HG03521 (cell line): Measurements from ENCODE around the gene AMN.

Experiments used
- ATAC-seq: cut with Tn5 transposase; IDR thresholded peaks from one replicate; pipeline ENCODE4 v1.9.1; 2021; ENCODE audit warnings: mild to moderate bottlenecking, moderate library complexity; ENCODE audit not compliant: unreplicated experiment

AMN gene

DNA sequence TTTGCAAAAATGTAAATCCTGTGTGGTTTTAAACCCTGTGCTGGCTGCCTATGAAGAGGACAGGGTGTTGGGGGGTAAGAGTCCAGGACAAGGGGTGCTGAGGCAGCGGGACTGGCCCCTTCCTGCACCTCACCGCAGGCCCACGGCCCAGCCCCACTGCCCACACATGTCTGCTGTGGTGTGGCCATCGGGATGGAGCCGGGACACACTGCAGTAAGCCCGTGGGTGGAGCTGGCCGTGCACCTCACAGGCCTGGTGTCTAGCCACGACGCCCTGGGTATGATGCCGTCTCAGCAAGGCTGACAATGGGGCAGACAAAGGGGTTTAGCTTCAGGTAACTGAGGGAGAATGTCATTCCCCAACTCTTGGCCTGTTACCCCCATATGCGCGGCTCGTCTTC is 19.6 kb downstream of the AMN start:
- ATAC-seq = no peak

DNA sequence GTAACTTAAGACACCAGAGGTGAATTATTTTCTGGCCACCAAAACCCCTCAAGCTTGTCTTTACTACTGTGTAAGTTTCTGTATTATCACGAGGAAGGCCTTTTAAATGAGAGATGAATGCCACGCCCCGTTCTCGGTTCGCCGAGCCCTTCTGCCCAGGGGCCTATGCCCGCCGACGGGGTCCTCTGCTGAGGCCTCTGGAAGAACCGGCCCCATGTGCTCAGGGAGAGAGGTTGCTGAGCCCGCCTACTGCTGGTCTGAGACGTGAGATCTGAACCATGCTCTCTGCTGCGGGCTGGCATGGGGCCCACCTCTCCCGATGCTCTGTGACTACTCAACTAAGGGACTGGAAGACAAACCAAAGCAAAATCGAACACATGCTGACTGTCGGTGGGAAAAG is 21.0 kb downstream of the AMN start:
- no peak for ATAC-seq

- no peak for ATAC-seq
Measured at GRCh38 chr14:102943979-102944378, 21.5 kb downstream of the AMN start.

- no peak for ATAC-seq
Measured at GRCh38 chr14:102944448-102945330, 22.2 kb downstream of the AMN start.

DNA sequence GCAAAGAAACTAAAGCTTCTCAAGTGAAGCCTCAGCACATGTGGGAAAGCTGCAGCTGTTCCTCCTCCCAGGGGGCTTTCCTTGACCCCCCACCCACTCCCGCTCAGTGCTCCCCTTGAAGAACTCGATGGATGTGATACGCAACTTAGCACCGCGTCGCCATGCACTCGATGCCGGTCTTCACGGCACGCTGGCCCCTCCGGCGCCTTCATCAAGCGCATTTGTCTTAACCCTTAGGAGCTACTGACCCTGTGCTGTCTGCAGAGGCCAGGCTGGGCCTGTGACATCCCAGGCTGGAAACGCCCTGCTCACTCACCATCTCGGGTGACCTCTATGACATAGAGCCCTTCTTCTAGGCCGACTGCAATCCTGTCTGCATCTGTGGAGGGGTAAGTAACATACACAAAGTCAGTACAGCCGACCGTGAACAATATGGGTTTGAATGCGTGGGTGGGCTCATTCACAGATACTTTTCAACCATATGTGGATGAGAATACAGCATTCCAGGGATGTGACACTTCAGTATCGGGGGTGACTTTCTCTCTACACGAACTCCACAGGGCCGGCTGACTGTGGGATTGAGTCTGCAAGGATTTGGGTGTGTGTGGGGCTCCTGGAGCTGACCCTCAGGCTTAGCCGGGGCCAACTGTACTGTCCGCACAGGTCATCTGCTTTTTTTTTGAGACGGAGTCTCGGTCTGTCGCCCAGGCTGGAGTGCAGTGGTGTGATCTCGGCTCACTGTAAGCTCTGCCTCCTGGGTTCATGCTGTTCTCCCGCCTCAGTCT is 23.1 kb downstream of the AMN start:
- ATAC-seq = no peak

- no peak for ATAC-seq
Measured at GRCh38 chr14:102947321-102948103, 25.0 kb downstream of the AMN start.

DNA sequence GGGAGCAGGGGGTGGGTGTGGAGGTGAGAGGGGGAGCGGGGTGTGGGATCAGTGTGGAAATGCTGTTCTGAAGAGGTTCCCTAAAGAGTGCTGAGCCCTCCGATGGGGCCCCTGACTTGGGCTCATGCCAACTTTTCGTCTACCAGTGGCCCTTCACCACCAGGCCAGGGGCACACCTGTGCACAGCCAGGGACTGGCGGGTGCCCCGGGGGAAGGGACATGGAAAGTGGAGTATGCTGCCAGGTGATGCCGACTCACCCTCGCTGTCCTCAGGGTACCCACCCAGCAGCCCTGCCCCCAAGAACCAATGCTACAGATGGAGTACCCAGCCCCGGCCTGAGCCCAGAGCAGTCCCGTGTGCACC is 26.2 kb downstream of the AMN start:
- no peak for ATAC-seq

DNA sequence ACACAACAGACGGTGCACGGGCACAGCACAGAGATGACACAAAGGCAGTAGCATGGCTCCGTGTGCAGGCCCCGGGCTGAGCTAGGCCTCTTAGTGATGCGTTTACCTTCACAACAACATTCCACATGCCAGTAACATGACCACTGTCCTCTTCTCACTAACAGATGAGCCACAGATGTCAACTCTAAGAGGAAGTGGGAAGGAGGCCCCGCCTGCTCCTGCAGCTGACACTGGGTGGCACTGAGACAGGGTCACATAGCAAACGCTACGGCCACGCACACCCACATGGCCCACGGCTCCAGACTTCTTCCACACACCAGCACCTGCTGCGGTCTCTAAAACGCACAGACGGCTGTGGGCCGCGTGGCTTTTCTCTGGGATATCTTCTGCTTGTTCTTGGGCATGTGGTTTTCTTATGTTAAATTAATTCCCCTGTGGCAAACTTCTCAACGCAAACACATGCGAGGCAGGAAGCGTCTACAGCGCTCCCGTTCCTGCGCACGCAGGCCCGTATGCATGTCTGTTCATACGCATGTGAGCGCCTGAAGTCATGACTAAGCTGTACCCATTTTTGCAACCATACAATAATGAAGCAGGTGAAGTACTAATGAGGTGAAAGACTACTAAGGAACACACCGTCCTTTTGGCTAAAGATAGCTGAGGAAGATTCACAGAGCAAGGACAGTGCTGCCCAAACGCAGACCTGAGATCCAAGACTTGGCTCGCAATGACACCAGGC is 26.8 kb downstream of the AMN start:
- no peak for ATAC-seq

DNA sequence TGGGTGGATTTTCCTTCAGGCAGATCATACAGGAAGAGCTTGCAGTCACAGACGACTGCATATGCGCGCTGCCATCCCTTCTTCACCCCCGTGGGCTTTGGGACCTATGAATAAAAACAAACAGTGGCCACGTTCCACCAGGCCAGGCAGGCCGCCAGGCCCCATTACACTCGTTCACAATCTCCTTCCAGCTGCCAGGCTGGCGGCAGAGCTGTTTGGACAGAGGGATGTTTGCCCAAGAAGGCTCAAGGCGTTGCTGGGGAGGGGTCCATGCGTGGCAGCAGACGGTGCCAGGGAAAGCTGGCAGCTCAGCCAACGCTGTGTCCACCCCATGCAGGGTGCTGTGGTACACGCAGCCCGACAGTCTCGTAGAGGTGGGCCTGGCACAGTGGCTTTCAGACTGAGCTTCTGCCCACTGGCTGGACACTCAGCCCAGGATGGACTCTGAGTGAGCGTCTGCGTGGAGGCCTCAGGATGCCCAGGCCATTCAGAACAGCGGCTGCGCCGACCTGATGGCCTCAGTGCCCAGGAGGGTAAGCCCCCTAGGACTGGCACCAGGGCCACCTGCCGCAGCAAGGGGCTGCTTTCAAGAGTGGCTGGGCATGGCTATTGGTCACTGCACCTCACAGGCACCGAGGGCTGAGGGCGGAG is 27.5 kb downstream of the AMN start:
- no peak for ATAC-seq

GRCh38 chr14:102951034-102951433 is 28.6 kb downstream of the AMN start:
- no peak for ATAC-seq

DNA sequence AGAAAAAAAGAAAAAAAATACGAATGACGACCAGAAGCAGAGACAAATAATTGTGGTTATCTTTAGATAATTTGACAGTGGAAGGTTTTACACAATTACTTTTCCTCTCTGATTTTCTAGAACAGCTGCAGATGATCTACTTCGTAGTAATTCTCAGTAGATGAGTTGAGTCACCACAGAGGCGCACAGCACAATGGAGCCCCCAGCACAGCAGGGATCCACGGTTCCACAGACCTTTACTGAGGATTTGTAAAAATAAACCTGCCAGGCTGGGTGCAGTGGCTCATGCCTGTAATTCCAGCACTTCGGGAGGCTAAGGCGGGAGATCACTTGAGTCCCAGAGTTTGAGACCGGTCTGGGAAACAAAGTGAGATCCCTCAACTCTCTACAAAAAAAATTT is 29.3 kb downstream of the AMN start:
- ATAC-seq = no peak

- ATAC-seq = no peak
Measured at GRCh38 chr14:102952276-102952675, 29.8 kb downstream of the AMN start.

GRCh38 chr14:102953100-102953499 is 30.6 kb downstream of the AMN start:
- no peak for ATAC-seq

GRCh38 chr14:102954081-102954789 is 31.8 kb downstream of the AMN start:
- ATAC-seq = no peak

DNA sequence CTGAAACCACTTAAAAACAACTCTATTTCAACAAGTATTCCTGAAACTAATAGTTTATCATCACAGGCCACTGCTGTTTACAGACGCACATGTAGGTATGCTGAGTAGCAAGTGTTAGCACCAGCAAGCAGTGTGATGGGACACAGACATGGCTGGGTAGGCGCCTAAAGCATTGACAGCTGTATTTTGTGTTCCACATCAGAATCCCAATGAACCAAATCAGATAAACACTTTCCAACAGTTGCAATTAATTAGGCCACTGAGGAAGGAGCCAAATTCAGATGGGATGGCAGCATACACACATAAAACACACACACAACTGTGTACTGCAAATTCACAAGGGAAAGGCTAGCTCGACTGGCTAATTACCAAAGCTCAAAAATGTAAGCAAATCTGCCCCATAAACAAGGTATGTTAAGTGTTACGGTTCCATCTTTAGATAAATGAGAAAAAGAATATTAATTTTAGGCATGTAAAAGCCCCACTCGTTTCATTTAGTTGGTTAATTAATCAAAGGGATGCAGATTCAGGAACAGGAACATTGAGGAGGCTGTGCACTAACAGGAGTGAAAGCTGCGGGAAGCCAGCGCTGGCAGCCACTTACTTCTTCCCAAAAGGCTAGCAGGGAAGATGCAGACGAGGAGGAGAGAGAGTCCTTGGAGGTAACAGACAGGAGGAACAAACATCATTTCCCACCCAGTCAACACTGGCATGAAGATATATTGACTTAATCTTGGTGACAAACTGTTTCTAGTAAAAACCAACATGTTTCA is 33.4 kb downstream of the AMN start:
- ATAC-seq = no peak

DNA sequence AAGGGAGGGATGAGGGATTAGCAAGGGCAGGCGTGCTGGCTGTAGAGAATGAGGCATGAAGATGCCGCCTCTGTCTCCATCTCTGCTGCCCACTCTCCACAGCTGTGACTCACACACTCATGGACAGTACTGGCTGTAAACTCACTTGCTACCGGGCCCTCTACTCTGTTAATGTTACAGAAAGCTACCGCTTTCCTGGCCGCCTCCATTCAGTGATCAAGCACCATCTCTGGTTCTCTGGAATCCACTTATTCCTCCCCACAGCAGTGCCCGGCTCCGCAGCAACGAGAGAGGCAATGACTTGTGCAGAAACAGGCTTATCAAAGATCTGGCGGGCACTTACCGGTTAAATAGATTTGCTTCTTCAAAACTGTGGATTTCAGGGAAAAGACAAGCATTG is 34.8 kb downstream of the AMN start:
- no peak for ATAC-seq

GRCh38 chr14:102958461-102958860 is 36.0 kb downstream of the AMN start:
- no peak for ATAC-seq

DNA sequence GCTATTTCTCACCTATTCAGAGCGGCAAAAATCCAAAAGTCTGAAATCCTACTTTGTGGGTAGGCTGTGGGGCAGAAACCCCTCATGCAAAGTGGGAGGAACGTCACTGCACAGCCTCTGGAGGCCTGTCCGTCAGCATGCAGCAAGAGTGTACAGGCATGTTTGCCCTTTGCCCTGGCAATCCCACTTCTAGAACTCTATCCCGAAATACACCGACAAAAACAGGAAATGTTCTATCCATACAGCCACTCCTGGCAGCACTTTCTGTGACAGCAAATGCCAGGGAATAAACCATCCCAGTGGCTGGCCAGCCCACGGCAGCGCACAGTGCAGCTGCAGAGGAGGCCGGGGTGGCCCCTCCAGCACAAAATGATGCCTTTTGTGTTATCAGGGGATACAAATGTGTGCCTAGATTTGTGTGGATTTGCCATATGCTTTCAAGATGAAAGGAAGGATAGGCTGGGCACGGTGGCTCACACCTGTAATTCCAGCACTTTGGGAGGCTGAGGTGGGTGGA is 39.7 kb downstream of the AMN start:
- no peak for ATAC-seq
